Activated CD4-positive, alpha-beta T cell treated with anti-CD3 and anti-CD28 coated beads, Interleukin-10, Interleukin-2, amounts not matched to agents 100 ng/mL and 50 ng/mL, durations not matched to agents 16 hours and 8 hours (primary cell): Measurements from ENCODE around the gene TMEM30B.

ENCODE experiments used
- DNase-seq: peaks from one replicate; pipeline ENCODE4 v3.0.0-alpha.2; 2020

Gene TMEM30B

GRCh38 chr14:61229981-61230380 is 51.2 kb downstream of the TMEM30B start:
- DNase-seq = no peak

- DNase-seq = no peak
Observed at GRCh38 chr14:61229475-61229888, 51.7 kb downstream of the TMEM30B start.

- DNase-seq = no peak
Observed at GRCh38 chr14:61227884-61228591, 53.1 kb downstream of the TMEM30B start.
